ENCODE data around the gene ACVRL1. TPM values are rescaled to one million over a fixed set of nuclear protein-coding genes. Genes with fewer than 3 reads are reported as not detected.

Gene ACVRL1
- total and polyA plus RNA-seq, 4 donors: 3.4 to 96.9 (median 33.6) TPM

DNA sequence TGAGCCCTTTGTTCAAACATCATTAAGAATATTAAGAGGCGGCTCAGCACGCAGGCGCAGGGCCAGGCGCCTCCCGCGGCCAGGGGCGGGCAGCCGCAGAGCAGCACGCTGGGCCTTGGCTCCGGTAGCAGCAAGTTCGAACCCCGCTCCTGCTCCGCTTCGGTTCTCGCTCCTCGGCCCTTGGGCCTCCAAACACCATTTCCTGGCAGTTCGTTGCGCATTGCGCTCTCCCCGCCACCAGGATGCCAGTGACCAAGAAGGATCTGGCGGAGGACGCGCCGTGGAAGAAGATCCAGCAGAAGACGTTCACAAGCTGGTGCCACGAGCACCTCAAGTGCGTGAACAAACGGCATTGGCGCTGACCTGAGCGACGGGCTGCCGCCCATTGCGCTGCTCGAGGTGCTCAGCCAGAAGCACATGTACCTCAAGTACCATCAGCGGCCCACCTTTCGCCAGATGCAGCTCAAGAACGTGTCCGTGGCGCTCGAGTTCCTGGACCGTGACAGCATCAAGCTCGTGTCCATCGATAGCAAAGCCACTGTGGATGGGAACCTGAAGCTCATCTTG, 6.9 kb upstream of the ACVRL1 start:
- Histone ChIP-seq H3K4me3 (ENCODE audit: low read length in 2 of 2) (no peak overlapping the region), H3K27ac (ENCODE audit: low read depth in 1 of 2, low read length in 2 of 2) (no peak overlapping the region), H3K4me1 (ENCODE audit: control insufficient read depth in 1 of 2, insufficient read depth in 2 of 2, low read length in 2 of 2) (no peaks in the 10 kb centered on the region), H3K36me3 (ENCODE audit: control insufficient read depth in 1 of 2, insufficient read depth in 2 of 2, low read length in 1 of 2) (no peaks in the 10 kb centered on the region), H3K27me3 (ENCODE audit: control insufficient read depth in 1 of 2, insufficient read depth in 2 of 2, low read length in 1 of 2) (no peaks in the 10 kb centered on the region), H3K9me3 (ENCODE audit: control insufficient read depth, low read length) (no peaks in the 10 kb centered on the region)
- ATAC-seq (ENCODE audit: low FRiP score) (no peak), DNase-seq (peak; percentile 24 to 54)
- intact Hi-C loops (cut with DNase I): no loop called here
- WGBS, 2 donors: 96 to 97% methylated on average over 43 of the region's 43 CpGs

DNA sequence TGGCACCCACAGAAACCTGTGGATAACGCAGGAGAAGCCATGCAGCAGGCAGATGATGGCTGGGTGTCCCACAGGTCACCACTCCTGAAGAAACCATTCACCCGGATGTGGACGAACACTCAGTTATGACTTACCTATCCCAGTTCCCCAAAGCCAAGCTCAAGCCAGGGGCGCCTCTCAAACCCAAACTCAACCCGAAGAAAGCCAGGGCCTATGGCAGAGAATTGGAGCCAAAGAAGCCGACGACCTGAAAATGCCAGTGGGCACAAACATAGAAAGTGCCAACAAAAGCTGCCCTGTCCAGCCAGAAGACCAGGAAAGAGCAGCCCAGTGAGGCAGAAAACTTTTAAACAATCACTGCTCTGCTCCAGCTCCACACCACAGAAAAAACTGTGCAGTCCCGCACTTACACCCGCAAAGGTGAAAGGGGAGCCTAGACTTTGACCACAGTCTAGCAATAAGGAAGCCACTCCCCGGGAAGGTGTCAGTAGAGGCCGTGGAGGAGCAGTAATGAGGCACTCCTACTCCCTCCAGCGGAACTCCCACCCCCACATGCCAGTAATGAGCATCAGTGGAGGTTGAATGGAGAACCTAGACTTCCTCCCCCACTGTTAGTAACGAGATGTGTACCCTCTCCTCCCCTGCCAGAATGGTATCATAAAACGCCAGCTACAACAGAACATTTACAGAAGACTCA, 6.0 kb upstream of the ACVRL1 start:
- H3K36me3 ChIP-seq (ENCODE audit: control insufficient read depth in 1 of 2, insufficient read depth in 2 of 2, low read length in 1 of 2): no peaks in the 10 kb centered on the region
- no peak overlapping the region for H3K4me3 ChIP-seq (ENCODE audit: low read length in 2 of 2)
- intact Hi-C loops (cut with DNase I): no loop called here
- no peaks in the 10 kb centered on the region for H3K27me3 ChIP-seq (ENCODE audit: control insufficient read depth in 1 of 2, insufficient read depth in 2 of 2, low read length in 1 of 2)
- H3K9me3 ChIP-seq (ENCODE audit: control insufficient read depth, low read length): no peaks in the 10 kb centered on the region
- DNase-seq (peak in 1 of 2 donors; percentile 29), ATAC-seq (ENCODE audit: low FRiP score) (no peak)
- no peaks in the 10 kb centered on the region for H3K4me1 ChIP-seq (ENCODE audit: control insufficient read depth in 1 of 2, insufficient read depth in 2 of 2, low read length in 2 of 2)
- WGBS, 2 donors: 72% methylated on average over 14 of the region's 14 CpGs
- no peak overlapping the region for H3K27ac ChIP-seq (ENCODE audit: low read depth in 1 of 2, low read length in 2 of 2)

DNA sequence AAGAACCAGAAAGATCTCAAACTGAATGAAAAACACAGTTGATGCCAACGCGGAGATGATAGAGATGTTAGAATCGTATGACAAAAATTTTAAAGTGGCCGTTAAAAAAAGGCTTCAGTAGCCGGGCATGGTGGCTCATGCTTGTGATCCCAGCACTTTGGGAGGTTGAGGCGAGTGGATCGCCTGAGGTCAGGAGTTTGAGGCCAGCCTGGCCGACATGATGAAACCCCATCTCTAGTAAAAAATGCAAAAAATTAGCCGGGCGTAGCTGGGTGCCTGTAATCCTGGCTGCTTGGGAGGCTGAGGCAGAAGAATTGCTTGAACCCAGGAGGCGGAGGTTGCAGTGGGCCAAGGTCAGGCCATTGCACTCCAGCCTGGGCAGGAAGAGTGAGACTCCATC, 5.4 kb upstream of the ACVRL1 start:
- no peaks in the 10 kb centered on the region for H3K27me3 ChIP-seq (ENCODE audit: control insufficient read depth in 1 of 2, insufficient read depth in 2 of 2, low read length in 1 of 2)
- WGBS, 2 donors: 94 to 95% methylated on average over 11 of the region's 11 CpGs
- H3K4me3 ChIP-seq (ENCODE audit: low read length in 2 of 2): no peak overlapping the region
- H3K27ac ChIP-seq (ENCODE audit: low read depth in 1 of 2, low read length in 2 of 2): no peak overlapping the region
- peak in 1 of 2 donors; percentile 12 for DNase-seq
- no peaks in the 10 kb centered on the region for H3K4me1 ChIP-seq (ENCODE audit: control insufficient read depth in 1 of 2, insufficient read depth in 2 of 2, low read length in 2 of 2)
- no peaks in the 10 kb centered on the region for H3K36me3 ChIP-seq (ENCODE audit: control insufficient read depth in 1 of 2, insufficient read depth in 2 of 2, low read length in 1 of 2)
- no peaks in the 10 kb centered on the region for H3K9me3 ChIP-seq (ENCODE audit: control insufficient read depth, low read length)
- no peak for ATAC-seq (ENCODE audit: low FRiP score)
- intact Hi-C loops (cut with DNase I): no loop called here

DNA sequence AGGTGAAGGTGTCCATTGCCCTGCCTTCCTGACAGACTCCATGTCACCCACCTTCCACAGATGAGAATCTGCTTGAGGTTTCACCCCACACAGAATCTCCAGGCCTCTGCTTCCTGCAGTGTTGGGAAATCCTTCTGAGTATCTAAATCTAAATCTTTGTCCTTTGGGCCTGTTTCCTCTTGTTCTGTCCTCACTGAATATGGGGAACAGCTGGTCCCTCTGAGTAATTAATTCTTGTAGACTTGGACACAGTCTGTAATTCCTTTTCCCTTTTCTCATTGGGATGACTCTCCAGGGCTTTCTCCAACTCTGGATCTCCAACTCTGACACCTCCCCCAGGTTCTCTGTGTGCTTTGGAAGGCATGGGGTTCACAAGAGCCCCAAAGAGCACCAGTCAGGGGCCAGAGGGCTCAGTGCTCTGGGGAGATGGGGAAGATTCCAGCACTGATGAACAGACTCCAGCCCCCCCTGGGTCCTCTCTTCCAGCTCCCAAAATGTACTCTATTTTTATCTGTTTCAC, 2.3 kb upstream of the ACVRL1 start:
- H3K27ac ChIP-seq (ENCODE audit: low read depth in 1 of 2, low read length in 2 of 2): no peak overlapping the region
- H3K27me3 ChIP-seq (ENCODE audit: control insufficient read depth in 1 of 2, insufficient read depth in 2 of 2, low read length in 1 of 2): no peaks in the 10 kb centered on the region
- ATAC-seq (ENCODE audit: low FRiP score) (no peak), DNase-seq (peak; percentile 9 to 49)
- H3K4me1 ChIP-seq (ENCODE audit: control insufficient read depth in 1 of 2, insufficient read depth in 2 of 2, low read length in 2 of 2): no peaks in the 10 kb centered on the region
- H3K9me3 ChIP-seq (ENCODE audit: control insufficient read depth, low read length): no peaks in the 10 kb centered on the region
- no peak overlapping the region for H3K4me3 ChIP-seq (ENCODE audit: low read length in 2 of 2)
- intact Hi-C loops (cut with DNase I): no loop called here
- H3K36me3 ChIP-seq (ENCODE audit: control insufficient read depth in 1 of 2, insufficient read depth in 2 of 2, low read length in 1 of 2): no peaks in the 10 kb centered on the region

DNA sequence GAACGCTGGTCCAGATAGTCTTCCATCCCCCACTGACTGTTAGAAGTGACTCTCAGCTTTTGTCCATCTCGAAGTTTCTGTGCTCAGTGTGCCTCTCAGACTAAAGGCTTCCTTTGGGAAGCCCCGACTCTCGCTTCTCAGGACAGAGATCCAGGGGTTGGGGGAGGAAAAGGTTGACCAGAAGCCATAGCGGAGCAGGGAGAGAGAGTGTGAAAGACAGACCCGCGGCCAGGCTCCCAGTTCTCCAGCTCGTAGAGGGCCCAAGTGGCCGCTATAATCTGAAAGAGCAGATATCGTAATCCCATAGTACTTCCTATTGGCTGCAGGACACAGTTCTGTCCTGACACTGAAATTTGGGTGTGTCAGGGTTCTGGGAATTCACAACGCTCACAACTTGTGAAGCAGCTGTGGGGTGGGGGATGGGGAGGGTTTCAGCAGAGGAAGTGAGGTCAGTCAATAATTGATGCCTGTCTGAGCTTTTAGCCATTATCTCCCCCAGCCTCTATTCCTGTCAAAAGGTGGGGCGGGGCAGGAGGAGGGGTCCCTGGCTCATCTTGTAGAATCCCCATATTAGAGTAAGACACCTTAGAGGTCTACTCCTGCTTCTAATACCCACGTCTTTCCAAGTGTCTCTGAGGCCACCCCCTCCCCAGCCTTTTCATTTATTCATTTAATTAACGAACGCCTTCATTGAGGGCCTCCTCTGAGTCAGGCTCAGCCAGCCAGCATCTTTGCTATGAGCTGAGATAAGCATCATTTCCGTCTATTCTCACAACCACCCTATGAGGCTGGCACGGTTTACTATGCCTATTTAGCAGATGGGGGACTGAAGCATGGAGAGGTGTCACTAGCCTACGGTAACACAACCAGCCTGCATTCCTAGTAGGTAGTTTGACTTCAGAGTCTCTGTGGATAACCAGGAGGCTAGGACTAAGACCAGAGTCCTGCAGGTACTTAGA, 1.6 kb upstream of the ACVRL1 start:
- peak; percentile 77 for ATAC-seq (ENCODE audit: low FRiP score)
- WGBS, 2 donors: 77 to 80% methylated on average over 18 of the region's 18 CpGs
- Histone ChIP-seq H3K27me3 (ENCODE audit: control insufficient read depth in 1 of 2, insufficient read depth in 2 of 2, low read length in 1 of 2) (no peaks in the 10 kb centered on the region), H3K9me3 (ENCODE audit: control insufficient read depth, low read length) (no peaks in the 10 kb centered on the region), H3K36me3 (ENCODE audit: control insufficient read depth in 1 of 2, insufficient read depth in 2 of 2, low read length in 1 of 2) (no peaks in the 10 kb centered on the region), H3K27ac (ENCODE audit: low read depth in 1 of 2, low read length in 2 of 2) (no peak overlapping the region), H3K4me3 (ENCODE audit: low read length in 2 of 2) (no peak overlapping the region), H3K4me1 (ENCODE audit: control insufficient read depth in 1 of 2, insufficient read depth in 2 of 2, low read length in 2 of 2) (no peaks in the 10 kb centered on the region)
- DNase-seq: peak; percentile 81 to 83
- intact Hi-C loops (cut with DNase I): no loop called here

DNA sequence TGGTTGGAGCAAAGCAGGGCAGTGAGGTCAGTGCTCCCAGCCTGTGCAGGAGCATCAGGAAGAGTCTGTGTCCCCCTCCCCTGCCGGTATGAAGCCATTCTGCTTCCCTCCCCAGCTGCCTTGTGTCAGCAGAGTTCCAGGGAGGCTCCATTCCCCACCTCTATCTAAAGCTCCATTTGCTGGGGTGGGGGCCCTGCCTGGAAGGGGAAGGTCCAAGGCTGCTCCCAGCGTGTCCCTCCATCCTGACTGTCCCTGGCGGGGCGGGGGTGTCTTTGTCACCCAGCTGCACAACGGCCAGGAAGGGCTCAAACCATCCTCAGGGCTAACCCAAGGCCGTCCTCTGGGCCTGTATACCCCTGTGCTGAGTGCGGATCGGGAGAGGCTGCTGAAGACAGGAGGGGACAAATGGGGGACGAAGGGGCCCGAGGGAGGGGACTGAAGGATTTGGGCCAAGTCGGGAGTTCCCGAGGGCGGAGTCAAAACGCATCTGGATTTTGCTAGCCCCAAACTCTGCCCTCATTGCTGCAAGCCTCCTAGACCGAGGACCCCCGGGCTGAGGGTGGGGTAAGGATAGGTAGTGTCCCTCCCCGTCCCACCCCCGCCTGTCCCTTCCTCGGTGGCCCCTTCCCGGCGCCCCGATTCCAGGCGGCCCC, 748 bp upstream of the ACVRL1 start:
- 42 to 45% methylated on average over 22 to 23 of the region's 23 CpGs for WGBS, 2 donors
- Histone ChIP-seq H3K27me3 (ENCODE audit: control insufficient read depth in 1 of 2, insufficient read depth in 2 of 2, low read length in 1 of 2) (no peaks in the 10 kb centered on the region), H3K9me3 (ENCODE audit: control insufficient read depth, low read length) (no peaks in the 10 kb centered on the region), H3K4me3 (ENCODE audit: low read length in 2 of 2) (no peak overlapping the region), H3K4me1 (ENCODE audit: control insufficient read depth in 1 of 2, insufficient read depth in 2 of 2, low read length in 2 of 2) (no peaks in the 10 kb centered on the region), H3K36me3 (ENCODE audit: control insufficient read depth in 1 of 2, insufficient read depth in 2 of 2, low read length in 1 of 2) (no peaks in the 10 kb centered on the region), H3K27ac (ENCODE audit: low read depth in 1 of 2, low read length in 2 of 2) (no peak overlapping the region)
- ATAC-seq (ENCODE audit: low FRiP score) (peak; percentile 1), DNase-seq (peak in 1 of 2 donors; percentile 73)
- intact Hi-C loops (cut with DNase I): no loop called here

DNA sequence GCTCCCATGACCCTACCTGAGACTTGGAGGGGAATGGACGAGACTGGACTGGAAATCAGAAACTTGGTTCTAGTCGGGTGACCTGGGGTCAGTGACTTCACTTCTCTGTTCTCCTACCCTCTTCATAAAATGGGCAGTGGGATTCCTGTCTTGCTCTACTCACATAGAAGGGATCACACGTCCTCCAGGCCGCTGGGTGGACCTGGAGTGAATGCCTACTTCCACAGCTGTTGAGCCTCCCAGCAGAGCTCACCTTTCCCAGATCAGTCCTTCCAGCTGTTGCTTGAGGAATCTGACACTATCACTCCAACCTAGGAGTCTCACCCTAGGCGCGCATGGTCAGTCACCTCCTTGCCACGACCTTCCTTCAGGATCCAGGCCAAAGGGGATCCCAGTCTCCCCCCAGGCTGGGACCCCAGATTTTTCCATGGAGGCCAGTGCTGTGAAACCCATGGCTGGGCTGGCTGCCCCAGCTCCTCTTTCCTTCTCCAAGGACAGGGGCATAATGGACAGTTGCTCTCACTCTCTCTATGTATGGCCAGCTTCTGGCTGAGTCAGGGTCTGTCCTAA, 637 bp downstream of the ACVRL1 start:
- intact Hi-C loops (cut with DNase I): no loop called here
- WGBS, 2 donors: 90 to 91% methylated on average over 7 of the region's 7 CpGs
- Histone ChIP-seq H3K36me3 (ENCODE audit: control insufficient read depth in 1 of 2, insufficient read depth in 2 of 2, low read length in 1 of 2) (no peaks in the 10 kb centered on the region), H3K9me3 (ENCODE audit: control insufficient read depth, low read length) (no peaks in the 10 kb centered on the region), H3K27me3 (ENCODE audit: control insufficient read depth in 1 of 2, insufficient read depth in 2 of 2, low read length in 1 of 2) (no peaks in the 10 kb centered on the region), H3K4me3 (ENCODE audit: low read length in 2 of 2) (no peak overlapping the region), H3K4me1 (ENCODE audit: control insufficient read depth in 1 of 2, insufficient read depth in 2 of 2, low read length in 2 of 2) (no peaks in the 10 kb centered on the region), H3K27ac (ENCODE audit: low read depth in 1 of 2, low read length in 2 of 2) (no peak overlapping the region)
- DNase-seq (peak in 1 of 2 donors; percentile 39), ATAC-seq (ENCODE audit: low FRiP score) (no peak)

Measured in aorta (tissue), 5 donors.